SIG-M5 treated with dmso at 0.1 percent for 504 hours (cell line): ENCODE results near the gene ETFBKMT.

ENCODE experiments used
- DNase-seq: peaks from one replicate; lab custom pipeline; 2025; ENCODE audit not compliant: unreplicated experiment; lab: John Stamatoyannopoulos, UW

The ETFBKMT gene, protein sequence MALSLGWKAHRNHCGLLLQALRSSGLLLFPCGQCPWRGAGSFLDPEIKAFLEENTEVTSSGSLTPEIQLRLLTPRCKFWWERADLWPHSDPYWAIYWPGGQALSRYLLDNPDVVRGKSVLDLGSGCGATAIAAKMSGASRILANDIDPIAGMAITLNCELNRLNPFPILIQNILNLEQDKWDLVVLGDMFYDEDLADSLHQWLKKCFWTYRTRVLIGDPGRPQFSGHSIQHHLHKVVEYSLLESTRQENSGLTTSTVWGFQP

DNA sequence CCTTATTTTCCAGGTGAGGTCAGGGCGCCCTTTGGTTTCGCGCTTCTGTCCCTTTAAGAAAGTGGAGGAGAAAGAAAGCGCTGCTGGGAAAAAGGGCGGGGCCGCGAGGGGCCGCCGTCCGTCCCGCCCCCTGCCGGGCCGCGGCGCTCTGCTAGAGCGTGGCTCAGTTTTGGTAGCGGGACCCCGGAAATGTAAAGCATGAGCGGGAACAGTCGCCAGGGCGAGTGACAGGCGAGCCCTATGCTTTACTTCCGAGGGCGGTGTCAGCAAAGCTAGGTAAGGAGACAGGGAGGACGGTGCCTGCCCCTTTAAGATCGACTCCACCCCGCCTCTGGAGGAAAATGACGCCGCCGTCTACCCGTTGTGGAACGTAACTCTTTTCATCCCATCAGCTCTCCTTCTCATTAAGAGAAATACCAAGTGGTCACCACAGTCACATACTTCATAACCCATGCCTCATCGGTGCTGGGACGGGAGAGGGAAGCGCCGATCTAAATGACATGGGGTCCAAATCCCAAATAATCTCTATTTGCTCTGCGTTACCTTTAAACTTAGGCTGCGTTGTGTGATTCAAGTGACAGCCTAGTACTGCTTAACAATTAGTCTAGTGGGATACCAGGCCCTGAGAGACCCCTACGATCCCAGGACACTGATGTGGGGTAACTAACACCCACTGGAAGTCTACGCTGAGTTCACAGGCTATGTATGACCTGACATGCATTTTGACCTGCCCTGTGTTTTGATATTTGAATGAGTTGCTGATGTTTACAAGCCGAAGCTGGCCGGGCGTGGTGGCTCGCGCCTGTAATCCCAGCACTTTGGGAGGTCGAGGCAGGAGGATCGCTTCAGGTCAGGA, at the start of gene ETFBKMT:
TSS of gene ETFBKMT (plus strand) at position 602 of the 856 bp plus-strand sequence. CDS start 2,266 bp downstream, outside the sequence.
- peak; percentile 98 for DNase-seq

DNA sequence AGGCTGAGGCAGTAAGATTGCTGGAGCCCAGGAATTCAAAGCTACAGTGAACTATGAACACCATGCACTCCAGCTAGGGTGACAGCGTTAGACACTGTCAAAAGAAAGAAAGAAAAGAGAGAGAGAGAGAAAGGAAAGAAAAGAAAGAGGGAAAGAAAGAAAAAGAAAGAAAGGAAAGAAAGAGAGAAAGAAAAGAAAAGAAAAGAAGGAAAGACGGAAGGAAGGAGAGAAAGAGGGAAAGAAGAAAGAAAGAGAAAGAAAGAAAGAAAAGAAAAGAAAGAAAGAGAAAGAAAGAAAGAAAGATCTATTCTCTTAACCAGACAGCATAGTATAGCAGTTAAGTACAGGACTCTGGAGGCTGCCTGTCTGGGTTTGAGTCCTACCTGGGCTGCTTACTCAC, 46.7 kb upstream of the ETFBKMT start:
- no peak for DNase-seq

DNA sequence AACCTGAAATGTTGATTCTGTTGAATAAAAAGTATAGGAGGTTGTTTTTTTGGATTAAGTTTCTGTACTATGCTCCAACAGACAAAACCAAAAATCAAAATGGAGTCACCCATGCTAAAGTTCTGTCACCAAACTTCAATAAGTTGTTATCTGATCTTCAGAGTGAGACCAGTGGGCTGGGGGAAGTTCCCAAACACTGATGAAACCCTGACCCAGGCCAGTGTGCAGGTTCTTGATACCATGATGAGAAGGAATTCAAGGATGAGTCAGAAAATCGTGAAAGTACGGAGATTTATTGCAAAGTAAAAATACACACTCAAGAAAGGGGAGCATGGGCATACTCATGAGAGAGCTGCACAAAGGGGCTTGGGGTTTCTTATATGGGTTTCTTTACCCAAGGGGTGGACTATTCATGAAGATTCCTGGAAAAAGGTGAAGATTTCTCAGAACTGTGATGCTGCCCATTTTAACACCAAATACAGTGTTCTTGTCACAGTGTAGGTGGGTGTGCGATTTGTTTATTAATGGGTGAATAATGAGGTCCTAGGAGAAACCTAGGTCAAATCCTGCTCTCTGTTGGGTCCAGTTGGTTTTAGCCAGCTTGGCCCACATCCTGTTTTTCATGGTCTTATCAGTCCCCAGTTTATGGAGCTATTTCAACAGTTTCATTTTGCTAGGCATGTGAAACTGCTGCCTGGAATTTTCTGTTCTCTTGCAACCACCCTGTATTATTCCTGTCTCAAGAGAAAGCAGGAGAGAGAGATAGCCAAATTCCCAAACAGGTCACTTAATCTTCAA, 41.1 kb upstream of the ETFBKMT start:
- DNase-seq: no peak

DNA sequence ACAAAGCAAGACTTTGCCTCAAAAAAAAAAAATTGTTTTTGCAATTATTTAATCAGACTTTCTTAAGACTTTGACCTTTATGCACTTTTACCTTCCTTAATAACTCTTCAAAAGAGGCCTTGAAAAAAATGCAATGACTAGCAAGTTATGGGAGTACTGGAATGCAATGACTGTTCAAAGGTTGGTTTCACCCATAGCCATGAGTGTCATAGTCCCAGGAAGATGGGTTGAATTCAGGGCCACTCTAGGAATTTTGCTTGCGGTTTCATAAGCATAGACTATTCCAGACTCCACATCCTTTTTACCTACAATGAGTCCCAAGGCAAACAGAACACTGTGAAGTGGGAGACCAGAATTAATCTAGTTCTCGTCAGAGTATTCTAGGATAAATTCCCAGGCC, 39.2 kb upstream of the ETFBKMT start:
- DNase-seq: no peak

DNA sequence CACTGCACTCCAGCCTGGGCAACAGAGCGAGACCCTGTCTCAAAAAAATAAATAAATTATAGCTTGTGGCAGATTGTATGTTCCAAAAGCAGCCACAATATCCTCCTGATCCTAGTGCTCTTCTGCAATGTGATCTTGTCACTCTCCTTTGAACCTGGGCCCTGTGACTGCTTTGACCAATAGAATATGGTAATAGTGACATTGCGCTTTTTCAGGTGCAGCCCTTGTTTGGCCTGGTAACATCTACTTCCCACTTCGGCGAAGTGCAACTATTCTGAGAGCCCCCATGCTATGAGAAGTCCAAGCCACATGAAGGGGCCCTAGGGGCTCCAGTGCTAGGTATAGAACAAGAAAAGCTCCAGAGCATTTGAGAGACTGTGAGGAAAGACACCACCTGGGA, 37.5 kb upstream of the ETFBKMT start:
- DNase-seq: no peak

DNA sequence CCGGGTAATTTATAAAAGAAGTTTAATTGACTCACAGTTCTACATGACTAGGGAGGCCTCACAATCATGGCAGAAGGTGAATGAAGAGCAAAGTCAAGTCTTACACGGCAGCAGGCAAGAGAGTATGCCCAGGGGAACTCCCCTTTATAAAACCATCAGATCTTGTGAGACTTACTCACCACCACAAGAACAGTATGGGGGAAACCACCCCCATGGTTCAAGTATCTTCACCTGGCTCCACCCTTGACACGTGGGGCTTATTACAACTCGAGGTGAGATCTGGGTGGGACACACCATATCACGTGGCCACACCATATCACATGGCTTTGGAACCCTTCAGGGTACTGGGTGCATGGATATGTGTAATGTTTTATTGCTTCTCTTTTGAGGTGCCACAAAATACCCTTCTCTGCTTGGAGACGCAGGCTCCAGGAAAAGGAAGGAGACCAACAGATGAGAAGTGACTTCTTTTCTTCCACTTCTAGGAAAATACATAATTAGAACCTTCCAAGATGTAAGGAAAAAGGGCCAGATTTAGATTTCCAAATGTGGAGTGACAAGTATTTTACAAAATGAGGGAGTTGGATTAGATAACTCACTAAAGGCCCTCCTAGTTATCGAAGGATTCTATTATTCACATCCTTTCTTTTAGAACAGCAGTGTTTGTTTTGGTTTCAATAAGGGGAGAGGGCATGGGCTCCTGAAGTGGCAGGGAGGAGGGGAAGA, 33.1 kb upstream of the ETFBKMT start:
- no peak for DNase-seq

DNA sequence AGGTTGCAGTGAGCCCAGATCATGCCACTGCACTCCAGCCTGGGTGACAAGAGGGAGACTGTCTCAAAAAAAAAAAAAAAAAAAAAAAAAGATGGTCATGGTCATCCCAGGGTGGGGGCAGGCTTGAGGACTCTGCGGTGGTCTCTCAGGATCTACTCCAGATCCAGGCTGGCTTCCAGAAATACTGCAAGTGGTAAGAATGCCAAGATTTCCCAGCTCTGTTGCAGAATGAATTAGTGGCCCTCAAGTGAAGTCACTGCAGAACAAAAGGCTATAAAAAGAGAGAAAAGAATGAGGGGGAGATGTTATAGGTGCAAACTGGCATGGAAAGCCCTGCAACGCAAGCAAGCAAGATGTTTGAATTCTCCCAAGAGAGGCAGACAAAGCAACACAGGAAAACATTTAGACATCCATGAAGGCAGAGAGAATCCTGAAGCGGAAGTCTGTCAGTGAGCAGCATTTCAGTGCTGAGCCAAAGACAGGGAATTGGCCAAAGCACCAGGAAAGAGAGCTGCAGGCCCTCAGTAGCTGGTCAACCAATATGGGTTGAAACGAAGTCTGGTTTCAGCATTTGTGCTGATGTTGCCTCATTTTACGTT, 31.9 kb upstream of the ETFBKMT start:
- no peak for DNase-seq

DNA sequence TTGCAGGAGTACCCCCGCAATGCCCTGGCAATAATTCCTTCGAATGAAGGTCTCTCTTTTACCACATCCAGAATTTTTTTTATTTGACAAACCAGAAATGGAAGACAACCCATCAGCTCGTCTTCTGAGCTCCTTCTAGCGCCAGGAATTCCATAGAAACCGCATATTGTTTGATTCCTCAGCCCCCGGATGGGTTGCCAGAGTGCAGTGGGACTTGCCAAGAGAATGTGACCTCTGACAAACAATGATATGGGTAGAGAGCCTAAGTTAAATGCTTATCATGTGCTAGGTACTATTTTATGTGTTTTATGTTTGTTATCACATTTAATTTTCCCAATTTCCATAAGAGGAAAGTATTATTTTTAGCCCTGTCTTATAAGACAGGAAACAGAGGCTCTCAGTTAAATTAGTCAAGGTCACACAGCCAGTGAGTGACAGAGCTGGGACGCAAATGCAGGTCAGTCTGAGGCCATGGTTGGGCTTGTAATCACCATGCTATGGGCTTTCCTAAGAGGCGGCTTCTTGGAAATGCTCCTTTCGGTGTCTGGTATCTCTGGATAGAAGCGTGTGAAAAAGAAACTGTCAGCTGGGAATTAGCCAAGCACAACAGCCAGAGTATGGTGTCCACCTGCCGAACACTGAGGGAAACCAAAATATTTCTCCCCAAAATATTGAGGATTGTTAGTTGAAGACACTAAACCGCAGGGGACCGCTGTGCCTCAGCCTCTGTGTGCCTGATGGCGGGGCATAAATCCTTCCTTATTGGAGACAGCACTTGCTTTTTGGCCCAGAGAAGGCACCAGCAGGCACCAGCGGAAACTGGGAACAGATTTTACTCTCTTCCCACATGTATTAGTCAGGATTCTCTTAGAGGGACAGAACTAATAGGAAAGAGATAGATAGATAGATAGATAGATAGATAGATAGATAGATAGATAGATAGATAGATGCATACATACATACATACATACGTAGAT, 29.4 kb upstream of the ETFBKMT start:
- DNase-seq: no peak

DNA sequence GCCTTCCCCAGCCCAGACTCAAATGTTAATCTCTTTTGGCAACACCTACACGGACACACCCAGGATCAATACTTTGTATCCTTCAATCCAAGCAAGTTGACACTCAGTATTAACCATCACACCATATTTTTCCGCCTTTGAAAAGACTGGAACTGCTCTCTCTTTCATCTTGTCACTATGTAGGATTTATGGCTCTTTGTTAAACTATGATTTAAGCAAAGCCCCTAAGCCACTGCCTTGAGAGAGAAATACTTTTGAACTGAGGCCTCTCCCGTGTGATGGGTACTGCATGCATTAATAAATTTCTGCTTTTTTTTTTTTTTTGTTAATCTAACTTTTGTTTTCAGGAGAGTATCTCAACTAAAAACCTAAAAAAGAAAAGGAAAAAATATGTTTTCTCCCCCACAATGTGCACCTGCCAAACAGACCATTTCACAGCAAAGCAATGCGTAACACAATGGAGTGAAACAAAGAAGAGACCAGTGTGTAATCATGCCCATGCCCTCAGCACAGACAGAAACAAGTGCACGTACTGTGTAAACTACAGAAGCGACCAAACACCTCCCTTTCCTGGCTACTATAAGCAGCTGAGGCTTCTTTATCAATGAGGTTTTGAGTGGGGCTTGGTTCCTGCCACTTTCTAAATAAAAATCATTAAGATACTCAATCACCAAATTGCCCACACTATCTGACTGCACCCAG, 28.3 kb upstream of the ETFBKMT start:
- DNase-seq: no peak

DNA sequence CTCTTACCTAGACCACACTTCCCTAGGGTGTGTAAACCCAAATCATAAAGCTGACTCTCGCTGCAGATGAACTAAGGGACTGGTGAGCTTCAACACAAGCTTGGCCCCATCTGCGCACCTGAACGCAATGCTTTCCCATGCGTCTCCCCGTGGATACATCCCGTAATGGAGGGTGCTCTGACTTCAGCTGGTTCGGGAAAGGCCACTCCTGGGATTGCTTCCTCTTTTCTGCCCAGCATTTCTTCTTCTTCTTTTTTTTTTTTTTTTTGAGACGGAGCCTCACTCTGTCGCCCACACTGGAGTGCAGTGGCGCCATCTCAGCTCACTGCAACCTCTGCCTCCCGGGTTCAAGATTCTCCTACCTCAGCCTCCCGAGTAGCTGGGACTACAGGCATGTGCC, 27.7 kb upstream of the ETFBKMT start:
- DNase-seq: peak; percentile 26

DNA sequence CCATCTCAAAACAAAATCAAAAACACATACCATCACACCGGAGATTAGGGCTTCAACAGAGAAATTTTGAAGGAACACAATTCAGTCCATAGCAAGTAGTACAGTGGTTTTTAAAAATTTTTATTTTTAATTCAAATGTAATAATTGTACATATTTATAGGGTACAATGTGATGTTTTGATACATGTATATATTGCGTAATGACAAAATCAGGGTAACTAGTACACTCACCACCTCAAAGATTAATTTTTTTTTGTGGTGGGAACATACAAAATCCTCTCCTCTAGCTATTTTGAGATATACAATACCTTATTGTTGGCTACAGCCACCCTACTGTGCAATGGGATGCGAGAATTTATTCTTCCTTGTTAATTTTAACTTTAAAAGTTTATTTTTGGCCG, 26.0 kb upstream of the ETFBKMT start:
- no peak for DNase-seq

DNA sequence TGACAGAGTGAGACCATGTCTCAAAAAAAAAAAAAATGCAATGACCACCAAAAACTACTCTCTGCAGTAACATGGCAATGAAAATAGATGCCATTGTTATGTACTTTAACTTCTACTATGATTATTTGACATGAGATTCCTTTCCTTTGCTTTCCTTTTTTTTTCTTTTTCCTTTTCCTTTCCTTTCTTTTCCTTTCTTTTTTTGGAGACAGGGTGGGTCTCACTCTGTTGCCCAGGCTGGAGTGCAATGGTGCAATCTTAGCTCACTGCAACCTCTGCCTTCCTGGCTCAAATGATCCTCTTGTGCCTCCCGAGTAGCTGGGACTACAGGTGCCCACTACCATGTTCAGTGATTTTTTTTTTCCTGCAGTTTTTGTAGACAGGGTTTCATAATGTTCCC, 24.9 kb upstream of the ETFBKMT start:
- no peak for DNase-seq

DNA sequence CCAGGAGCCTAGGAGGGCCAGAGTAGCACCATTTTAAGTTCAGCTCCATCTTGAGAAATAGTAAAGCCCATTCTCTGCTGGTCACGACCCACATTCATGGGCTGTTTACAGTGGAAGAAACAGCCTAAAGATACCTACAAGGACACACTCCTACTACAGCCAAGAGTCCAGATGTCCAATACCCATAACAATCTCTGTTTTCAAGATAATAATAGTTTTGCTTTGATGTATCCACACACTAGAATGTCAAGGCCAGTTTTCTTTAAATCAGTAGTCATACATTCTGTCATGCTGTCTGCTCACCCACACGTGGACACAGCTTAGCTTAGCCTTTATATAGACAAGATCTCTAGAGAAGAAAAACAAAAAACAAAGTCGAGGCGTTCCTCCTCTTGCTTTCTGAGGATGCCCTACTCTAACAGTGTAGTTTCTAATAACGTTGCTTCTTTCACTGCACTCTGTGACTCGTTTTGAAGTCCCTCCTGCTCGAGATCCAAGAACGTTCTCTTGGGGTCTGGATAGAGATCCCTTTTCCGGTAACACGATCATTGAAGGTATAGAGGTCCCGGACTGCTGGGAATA, 17.9 kb upstream of the ETFBKMT start:
- DNase-seq: no peak

DNA sequence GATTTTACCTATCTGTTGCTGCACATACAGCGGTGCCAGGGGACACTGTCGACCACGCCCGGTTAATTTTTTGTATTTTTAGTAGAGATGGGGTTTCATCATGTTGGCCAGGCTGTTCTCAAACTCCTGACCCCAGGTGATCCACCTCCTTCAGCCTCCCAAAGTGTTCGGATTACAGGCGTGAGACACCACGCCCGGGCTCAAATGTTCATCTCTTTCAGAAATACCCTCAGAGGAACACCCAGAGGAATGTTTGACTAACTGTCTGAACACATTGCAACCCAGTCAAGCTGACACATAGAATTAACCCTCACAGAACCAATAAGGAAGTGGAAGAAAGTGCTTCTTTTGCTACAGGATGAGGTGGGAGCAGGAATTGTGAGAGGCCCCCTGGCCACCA, 15.0 kb upstream of the ETFBKMT start:
- no peak for DNase-seq

DNA sequence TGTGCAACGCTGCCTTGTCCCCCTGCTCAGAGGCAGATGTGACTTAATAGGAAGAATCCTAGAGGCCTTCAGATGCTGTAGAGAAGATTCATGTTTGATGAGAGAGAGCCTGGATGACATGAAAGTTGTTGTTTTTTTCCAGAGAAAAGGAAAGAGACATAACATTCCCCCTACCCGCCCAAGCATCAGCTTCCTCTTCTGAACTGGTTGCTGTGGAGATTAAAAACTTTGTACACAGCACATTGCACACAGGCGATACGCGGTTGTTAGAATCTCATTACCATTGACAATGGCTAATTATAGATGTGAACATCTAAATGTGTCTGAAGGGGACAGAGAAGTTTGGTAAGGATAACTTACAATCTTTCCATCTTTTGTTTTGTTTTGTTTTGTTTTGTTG, 13.6 kb upstream of the ETFBKMT start:
- no peak for DNase-seq

DNA sequence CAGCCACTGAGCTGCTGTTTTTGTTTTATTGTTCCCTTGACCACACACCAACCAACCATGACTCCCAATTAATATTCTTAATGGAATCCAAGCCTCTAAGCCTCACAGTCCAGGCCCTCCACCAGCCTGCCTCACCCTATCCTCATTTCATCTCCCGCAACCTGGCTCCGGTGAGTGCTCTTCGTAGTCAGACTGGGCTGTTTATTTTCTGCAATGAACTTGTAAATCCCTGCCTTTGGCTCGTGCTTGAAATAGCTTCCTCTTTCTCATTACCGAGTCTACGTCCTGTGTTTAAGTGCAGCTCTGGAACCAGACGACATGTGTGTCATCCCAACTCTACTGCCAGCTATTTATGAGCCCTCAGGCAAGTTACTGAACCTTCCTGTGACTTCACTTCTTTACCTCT, 12.4 kb upstream of the ETFBKMT start:
- DNase-seq: peak; percentile 33

DNA sequence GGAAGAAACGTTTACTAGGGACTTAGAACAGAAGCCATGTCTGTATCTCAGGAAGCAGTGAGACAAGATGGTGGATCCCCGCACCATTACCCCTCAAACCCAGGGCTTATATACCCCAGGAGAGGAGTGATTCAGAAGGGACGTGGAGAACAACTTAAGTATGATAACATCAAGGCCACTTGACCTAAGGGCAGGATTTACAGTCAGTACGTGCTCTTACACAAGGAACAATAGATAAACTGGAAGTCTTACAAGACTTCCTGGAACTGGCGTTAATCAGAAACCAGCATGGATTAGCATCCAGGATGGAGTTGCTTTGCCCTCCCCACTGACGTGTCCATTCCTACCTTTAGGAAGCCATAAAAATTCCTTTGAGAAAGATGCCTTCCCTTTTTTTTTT, 8.6 kb upstream of the ETFBKMT start:
- no peak for DNase-seq

DNA sequence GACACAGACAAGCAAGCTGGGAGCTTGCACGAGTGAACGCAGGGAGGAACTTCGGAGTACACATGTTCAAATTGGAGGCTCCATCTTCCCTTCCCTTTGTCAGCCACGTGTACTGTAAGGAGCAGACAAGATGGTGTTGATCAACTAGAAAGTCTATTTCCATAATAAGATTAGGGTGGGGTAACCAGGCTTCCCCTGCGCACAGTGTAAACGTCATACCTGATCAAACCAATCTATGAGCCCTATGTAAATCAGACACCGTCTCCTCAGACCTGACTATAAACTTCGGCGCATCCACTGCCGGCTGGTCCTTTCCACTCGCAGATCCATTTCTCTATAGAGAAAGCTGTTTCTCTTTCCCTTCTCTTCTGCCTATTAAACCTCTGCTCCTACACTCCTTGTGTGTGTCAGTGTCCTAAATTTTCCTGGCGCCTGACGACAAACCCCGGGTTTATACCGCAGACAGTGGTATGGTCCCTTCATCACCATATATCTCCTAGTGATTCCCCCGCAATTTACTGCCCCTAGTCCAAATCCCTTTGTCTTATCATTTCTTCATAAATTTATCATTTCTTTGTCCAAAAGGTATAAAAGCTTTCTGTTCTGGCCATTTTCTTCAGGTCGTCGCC, 7.5 kb upstream of the ETFBKMT start:
- DNase-seq: no peak
